ENCODE data around the gene LRRC66.

LRRC66 gene, protein sequence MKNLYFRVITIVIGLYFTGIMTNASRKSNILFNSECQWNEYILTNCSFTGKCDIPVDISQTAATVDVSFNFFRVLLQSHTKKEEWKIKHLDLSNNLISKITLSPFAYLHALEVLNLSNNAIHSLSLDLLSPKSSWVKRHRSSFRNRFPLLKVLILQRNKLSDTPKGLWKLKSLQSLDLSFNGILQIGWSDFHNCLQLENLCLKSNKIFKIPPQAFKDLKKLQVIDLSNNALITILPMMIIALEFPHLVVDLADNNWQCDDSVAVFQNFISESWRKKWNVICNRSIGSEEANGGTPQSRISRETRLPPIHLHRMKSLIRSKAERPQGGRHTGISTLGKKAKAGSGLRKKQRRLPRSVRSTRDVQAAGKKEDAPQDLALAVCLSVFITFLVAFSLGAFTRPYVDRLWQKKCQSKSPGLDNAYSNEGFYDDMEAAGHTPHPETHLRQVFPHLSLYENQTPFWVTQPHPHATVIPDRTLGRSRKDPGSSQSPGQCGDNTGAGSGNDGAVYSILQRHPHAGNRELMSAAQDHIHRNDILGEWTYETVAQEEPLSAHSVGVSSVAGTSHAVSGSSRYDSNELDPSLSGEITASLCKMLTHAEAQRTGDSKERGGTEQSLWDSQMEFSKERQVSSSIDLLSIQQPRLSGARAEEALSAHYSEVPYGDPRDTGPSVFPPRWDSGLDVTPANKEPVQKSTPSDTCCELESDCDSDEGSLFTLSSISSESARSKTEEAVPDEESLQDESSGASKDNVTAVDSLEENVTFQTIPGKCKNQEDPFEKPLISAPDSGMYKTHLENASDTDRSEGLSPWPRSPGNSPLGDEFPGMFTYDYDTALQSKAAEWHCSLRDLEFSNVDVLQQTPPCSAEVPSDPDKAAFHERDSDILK

DNA sequence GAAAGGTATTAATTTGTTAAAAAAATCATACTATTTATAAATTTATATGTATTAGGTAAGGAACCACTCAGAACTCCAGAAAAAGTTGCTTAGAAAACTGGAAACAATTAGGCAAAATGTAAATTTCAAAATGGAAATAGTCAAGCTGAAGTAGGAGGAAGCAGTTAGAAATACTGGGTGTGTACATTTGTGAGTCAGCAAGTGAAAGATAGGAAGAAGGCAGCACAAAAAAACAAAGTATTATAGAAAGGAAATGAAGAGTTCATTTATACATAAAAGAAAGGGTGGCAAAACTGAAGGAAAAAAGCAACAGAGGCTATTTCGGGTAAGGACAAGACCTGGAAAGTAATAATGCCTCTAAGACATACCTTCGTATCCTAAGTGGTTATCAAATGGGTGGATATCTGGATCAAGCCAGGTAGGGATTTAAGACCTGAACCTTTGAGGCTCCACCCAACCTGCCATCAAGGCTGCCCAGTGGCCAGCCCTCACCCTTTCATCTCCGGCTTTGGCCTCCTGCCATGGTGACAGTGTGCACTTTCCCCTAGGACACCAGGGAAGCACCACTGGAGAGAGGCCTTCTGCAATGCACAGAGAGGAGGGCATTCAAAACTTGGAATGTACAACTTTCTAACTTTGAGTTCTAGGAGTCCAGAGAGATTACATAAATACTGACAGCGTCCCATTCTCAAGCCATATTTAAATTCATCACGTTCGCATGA, at the start of gene LRRC66:
LRRC66 (minus strand) TSS at position 428 of the 722 bp plus-strand sequence. CDS start 2,750 bp downstream, outside the sequence.
- DNase-seq = no peak

DNA sequence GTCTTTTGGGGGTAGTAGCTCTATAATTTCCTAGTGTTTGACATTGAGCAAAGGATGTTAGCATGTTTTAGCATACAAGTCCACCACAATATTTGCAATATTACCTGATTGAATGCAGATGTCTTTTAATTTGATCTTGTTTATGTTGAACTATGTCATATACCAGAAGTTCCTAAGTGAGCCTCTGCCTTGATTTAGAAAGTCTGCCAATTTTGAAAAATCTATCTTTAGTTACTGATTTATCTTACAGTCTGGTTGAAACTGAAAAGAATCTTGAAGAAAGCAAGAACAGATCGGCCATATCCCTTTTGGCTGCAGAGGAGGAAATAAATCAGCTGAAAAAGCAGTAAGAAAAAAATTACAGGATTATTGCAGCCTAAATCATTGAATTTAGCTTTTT, 49.4 kb upstream of the LRRC66 start:
- DNase-seq = no peak

DNA sequence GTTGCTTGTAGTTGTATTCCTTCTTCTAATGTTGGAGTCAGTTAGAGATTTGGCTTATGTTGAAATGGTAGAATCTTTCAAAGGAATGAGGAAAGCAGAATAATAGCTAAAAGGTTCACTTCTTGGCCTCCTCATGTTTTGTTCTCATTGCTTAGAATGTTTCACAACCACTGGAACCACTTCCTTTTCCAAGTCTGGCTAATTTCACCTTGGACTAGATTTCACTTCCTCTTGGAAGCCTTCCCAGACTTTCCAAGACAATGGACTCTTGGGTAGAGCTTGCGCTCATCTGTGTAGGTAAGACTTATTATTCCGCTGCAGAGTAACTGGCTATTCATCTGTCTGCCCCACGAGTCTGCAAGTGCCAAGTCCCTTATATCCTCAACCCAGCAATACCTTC, 39.2 kb upstream of the LRRC66 start:
- DNase-seq = no peak

DNA sequence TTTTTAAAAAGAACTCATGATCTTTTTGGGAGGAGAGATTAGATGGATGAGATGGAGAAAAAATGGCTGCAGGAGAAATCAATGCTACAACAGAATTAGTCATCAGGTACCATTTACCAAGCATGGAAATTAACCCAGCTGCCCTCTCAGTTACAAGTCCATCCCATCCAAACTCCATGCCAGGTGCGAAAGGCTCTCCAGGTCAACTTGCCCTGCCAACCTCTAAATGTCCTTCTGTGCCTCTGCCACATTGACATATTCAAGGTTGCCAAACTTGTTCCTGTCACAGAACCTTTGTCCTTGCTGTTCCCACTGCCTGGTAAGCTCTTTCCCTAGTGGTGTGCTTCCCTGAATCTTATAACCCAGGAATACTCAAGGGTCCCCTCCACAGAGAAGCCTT, 38.1 kb upstream of the LRRC66 start:
- no peak for DNase-seq

DNA sequence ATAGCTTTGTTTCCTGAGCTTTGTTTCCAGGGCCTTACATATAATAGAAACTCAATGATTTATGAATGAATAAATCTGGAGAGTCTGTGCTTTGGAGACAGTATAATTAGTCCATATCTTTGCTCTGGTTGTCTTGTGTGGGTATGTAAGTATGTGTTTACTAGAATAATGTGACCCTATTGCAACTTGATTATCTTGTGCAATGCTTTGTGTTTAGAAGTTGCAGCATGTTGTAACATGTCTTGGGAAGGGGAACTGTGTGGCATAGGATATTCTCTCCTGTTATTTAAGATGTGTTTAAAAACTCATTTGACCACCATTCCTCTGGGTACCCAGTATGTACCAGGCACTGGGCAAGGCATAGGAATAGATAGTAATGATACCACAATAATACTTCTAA, 37.0 kb upstream of the LRRC66 start:
- no peak for DNase-seq

DNA sequence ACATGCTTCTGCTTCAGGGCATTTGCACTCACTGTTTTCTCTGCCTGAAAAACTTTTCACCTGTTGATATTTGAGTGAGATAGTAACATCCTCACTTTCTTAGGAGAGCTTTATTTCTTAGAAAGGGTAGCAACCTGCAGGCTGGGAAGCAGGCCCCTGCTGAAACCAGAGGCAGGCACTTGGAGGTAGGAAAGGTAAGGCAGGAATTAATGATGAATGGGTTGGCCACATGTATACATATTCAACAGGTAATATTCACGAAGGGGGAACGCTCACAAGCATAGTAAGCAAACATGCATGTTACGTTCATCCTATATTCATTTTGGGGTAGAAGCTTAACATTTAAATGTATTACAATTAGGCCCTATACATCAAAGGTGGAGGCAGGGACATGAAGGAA, 34.1 kb upstream of the LRRC66 start:
- DNase-seq = no peak

DNA sequence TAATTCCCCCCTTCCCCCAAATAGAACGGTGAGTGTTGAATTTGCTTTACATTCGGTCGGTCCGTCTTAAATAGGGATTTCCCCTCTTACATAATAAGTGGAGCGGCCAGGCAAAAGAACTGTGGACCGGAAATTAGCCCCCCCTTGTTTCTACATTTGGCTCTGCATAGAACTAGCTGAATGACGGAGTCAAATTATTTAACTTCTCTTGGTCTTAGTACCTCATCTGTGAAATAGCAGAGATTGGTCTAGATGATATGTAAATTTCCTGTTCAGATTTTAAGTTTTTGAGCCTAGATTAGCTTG, 32.3 kb upstream of the LRRC66 start:
- no peak for DNase-seq

DNA sequence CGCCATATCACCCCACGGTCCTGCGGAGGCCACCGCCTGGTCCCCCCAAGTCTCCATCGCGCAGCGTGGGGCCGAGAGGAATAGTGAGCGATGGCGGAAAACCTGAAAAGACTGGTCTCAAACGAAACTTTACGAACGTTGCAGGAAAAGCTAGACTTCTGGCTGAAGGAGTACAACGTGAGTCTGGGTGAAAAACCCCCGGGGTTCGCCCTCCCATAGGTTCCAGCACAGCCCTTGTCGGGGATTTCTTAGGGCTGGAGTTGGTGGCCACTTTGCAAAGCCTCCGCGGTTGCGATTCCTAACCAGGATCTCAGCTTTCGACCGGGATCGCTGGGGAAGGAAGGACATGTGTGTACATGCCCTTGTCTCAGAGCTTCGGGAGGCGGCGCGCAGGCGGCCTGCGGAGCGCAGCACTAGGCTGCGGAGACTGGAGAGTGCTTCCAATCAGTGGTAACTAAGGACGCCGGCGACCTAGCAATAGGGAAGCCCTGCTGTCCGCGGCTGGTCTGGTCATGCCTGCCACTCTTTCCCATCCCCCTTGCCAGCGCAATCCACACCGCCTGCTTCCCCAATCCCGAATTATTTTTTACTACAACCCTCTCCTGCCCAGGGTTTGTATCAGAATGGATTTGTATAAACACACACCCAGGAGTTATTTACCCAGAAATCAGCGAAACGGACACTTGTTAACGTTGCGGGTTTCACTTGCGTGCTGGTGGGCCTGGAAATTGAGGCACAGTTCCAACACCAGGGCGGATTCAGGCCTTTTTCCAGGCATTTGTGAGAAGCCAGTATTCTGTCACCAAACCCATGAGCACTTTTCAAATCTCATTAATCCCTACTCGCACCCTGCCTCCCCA, 31.7 kb upstream of the LRRC66 start:
- DNase-seq = peak; percentile 74

DNA sequence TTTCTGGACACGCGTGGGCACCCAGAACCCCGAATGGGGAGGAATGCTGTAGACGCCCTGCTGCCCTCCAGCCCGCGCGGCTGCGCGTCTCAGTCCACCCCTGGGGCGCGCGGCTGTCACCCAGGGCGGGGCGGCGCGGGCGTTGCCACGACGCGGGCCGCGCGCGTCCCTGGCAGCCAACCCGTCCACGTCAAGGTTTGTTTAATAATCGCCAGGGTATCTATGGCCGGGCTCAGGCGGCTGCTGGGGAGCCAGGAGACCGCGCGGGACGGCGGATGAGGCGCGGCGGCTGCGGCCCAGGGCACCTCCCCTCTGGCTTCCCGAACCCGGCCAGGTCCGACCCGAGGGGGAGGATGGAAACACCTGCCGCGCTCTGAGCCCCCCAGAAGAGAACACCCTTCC, 31.1 kb upstream of the LRRC66 start, which contains the start of gene SPATA18:
SPATA18 (plus strand) TSS at position 92 of the 402 bp plus-strand sequence. CDS start 401 bp downstream, outside the sequence.
- DNase-seq = no peak

DNA sequence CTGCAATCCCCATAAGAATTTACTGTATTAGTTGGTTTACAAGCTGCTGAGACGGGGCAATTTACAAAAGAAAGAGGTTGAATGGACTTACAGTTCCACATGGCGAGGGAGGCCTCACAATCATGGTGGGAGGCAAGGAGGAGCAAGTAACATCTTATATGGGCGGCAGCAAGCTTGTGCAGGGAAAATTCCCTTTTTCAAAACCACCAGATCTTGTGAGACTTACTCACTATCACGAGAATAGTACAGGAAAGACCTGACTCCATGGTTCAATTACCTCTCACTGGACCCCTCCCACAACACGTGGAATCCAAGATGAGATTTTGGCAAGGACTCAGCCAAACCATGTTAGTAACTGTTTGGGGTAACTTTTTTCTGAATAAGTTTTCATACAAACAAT, 29.1 kb upstream of the LRRC66 start:
- no peak for DNase-seq

DNA sequence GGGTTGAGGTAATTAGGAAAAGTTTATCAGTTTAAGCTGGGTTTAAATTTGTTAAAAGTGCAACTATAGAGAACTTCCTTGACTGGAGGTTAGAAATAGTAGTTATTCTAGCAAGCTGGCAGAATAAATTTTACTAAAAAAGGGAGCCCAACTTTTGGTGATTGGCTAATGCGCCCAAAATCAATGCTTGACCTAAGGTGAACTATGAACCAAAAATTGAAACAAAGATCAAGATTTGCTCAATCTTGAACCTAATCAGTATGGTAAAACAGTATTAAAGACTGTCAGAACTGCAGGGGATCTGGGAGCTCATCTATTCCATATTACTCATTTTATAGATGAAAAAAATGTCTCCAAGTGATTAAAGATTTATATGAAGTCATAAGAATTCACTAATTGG, 24.9 kb upstream of the LRRC66 start:
- no peak for DNase-seq

DNA sequence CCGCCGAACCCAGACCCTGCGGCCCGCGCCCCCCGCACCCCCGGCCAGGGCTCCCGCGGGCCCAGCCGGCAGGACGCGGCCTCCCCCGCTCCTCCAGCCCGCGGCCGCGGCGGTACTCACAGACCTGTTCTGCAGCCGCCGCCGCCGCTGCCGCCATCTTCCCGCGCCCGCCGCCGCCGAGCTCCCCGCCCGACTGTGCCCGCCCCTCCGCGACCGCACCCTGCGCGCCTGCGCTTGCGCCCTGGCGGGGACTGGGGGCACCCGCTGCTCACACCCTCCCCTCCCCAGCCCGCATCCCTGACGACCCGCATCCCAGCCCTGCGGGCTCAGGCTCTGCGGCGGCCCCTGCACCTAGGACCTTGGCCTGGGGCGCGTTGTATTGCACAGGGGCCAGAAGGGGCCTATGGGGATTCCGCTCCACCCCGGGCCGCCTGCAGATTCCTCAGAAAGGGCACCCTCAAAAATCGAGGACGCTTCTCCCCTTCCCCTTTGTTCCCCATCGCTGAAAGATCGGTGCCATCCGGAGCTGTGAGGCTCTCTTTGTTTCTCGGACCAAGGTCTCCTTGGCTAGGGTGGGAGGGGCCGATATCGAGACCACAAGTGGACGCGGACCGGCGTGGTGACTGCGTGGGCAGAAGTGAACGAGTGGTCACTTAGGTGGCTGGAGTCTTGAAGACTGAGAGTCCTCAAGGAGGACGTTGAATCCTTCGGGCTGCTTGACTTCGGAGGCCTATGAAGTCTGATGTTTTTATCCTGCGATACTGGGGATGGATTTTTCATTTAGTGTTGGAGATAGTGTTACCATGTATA, 18.1 kb upstream of the LRRC66 start, which contains the start of gene SGCB:
SGCB (minus strand) TSS at position 197 of the 810 bp plus-strand sequence; CDS start at position 157, 40 bp downstream.
- DNase-seq = peak; percentile 3

DNA sequence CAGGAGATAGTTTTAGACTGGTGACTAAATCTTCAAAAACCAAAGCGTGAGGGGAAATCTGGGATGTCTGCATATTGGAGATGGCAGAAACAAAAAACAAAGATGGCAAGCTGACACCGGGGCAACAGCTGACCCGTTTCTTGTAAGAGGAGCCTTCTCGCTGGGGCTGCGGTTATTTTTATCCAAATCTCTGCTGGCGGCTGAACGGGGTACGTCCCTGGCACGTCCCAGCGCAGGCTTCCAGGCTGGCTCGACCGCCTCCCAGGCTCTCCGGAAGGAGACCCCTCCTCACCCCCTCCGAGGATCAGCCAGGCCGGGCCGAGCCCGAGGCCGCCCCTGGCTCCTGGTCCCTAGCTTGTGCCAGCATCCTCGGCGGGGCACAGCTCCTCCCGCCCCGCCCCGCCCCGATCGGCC, 17.5 kb upstream of the LRRC66 start:
- no peak for DNase-seq

DNA sequence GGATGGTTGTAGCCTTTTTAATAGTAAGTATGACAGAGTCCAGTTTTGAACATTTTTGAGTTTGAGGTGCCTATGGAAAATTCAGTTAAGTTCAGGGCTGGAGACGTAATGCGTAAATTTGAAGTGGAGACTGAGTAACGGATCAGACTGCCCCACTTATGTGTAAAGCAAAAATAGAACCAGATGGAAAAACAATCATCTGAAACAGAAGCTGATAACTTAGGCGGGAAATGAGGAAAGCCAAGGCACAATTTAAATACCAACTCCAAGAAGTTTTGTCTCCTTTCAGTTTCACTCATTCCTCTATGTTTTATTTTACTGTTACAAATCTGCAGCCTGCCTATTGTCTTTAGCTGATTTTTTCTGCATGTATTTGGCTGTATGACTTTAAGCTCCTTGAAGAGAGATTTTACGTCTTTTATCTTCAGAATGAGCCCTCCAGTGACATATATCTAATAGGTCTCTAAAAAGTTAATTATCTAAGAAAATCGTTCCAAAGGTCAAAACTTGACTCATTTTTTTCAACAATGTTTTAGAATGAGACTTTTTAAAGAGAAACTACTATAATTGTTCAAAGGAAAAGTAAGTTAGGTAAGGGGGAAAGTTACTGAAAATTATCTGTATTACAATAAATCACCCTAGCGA, 16.8 kb upstream of the LRRC66 start:
- DNase-seq = no peak

DNA sequence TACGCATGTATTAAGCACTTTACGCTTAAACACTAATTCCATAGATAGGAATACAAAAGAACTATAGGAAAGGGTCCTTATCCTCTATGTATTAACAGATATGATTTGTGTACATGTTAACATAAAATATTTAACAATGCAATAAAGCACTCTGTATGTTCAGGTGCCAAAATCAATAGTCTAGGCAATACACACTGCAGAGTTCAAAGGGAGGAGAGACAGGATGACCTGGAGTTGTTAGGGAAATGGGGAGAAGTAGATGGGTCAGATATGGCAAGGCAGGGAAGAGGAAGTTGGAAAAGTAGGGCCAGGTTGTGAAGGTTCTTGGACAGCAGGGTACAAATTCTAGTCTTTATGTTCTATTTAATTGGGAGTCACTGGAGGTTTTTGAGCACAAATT, 15.0 kb upstream of the LRRC66 start:
- no peak for DNase-seq

DNA sequence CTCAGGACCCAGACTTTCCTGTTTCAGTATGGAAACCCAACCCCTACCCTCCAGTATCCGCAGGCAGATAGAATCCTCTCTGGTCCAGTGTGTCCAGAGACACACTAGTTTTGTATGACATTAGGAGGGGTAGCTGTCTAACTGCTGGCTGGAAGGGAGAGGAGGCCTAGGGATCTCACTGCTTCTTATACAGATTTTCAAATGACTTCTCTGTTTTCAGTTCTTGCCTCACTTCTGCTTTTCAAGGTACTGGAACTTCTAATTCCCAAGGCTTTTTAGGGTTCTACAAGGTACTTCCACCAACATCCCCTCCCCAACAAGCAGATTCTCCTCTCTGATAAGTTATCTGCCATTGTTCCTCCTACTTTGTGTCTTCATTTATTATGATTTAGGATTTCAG, 11.8 kb upstream of the LRRC66 start:
- no peak for DNase-seq

DNA sequence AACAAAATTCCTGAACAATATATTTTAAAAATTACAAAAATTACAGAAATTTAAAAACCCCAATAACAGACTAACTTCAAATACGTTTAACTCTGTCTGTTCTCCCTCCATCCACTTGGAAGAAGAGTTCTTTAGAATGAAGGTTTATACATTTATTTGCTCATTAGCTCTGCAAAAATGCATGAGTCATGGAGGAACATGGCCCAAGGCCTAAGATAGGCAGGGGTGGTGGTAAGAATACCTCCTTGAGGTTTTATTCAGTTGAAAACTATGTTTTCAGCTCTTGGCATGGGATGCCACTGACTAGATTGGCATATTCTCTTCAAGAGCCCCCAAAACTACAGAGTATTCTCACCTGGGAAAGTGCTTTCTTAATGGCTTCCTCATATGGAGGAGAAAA, 8.8 kb upstream of the LRRC66 start:
- no peak for DNase-seq

DNA sequence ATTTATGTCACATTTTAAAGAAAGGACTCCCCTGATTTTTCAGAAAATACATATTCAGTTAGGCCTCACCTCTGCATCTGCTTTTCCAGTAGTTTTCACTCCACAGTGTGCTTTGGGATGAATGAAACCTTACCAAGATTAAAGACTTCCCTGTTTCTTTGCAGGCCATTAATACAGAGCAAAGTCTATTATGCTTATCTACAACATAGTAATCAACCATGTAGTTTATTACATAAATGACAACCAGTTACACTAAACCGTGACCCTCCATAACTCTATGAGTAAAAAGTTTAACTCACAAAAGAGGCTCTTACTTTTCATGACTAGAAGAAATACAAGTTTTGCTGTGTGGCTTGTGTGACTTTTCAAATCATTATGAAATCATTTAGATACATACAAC, 2.3 kb downstream of the LRRC66 start:
- DNase-seq = no peak

DNA sequence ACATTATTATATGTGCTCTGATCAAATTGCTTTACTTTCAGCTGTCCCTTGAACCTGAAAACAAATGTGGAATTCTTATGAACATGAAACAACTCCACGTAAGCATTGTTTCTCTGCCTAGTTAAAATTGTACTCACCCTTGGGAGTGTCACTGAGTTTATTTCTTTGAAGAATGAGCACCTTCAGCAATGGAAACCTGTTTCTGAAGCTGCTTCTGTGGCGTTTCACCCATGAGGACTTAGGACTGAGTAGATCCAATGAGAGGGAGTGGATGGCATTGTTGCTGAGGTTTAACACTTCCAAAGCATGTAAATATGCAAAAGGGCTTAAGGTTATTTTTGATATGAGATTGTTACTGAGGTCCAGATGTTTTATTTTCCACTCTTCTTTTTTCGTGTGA, 3.2 kb downstream of the LRRC66 start:
- no peak for DNase-seq

DNA sequence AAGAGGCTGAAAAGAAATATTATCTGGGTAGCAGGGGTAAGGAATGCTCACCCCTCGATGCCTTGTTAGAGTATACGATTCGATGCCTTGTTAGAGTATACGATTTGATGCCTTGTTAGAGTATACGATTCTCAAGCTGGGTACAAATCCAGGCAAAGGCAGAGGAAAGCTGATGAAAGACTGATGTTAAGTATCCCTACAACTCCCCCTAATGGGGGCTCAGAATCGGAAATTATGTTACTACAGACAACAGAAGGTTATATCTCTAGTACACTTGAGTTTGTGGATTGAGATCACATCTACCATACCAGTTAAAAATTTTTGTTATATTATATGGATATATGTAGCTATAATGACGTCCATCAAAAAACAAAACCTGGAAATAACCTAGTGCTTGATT, 4.8 kb downstream of the LRRC66 start:
- DNase-seq = no peak

DNA sequence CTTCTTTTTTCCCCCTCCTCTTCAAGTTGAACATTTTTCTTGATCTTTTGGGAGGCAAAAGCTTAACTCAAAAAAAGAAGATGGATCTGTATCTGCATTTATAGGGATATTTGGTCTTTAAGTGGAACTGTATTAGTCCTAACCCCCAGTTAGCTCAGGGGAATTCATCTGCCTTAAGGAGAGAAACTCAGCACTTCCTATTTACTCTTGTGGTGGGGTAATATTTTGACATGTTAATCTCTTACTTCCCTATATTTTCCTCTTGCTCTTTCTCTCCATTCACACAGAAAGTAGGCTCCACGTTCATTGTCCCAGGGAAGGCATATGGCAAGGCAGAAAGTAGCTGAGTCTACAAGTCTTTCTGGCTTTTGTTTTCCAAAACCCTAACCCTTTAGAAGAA, 5.3 kb downstream of the LRRC66 start:
- no peak for DNase-seq

All from NCI-H748 treated with DMSO at 0.1 percent for 48 hours (cell line).